GM15510 (cell line): ENCODE data around the gene RNF169.

Experiments used
- POLR2A ChIP-seq: IDR thresholded peaks from 3 replicates; pipeline ENCODE4 v1.6.1; 2011; ENCODE audit warnings: borderline replicate concordance; ENCODE audit not compliant: insufficient read length; ENCODE audit errors: extremely low read depth

The RNF169 gene

DNA sequence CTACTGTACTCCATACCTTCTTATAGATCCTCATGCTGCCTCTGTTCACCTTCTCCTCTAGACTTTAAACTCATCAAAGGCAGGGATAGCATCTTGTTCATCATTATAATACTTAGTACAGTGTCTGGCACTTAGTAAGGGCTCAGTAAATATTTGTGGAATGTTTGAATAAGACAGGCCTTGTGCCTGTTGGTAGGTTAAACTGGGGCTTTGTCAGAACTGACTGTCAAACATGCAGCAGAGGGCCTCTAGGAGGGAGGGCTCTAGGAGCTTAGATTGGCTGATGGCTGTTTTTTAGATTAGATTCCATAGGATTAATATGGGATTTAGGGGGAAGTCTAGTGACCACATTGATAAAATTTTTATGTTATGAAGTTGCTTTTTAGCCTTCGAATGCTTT is 70.8 kb downstream of the RNF169 start:
- TF ChIP-seq POLR2A, result no peak

DNA sequence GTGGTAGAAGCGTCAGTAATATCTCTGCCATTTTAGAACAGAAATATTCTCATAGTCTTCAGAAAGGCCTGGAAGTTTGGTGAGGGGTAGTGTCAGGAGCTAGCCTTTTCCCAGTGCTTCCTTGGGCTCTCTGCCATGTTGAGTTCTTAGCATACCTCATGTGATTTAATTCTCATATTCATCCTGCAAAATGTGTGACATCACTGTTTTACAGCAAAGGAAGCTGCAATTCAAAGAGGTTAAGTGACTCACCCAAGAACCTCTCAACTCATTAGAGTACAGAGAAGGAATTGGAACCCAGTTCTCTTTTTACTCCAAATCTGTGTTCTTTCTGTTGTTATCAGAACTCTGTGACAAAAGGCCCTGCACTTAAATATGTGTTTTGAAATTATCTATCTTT is 72.1 kb downstream of the RNF169 start:
- no peak for TF ChIP-seq POLR2A

DNA sequence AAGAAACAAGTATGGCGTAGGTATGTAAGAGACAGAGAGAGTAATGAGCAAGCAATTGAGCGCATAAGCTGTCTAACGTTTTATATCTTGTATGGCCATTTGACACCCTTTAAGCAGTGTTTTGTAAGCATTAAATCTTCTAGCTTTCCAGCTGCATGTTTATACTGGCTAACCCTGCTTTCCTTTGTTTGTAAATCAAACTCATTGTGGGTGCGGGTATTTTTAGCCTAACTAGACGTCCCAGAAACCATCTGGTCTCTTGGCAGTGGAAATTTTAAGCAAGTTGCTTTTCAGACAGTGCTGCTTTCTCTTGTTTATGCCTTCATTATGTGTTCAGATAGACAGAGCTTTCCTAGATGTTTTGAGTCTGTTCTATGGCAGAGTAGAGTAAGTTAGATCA is 73.5 kb downstream of the RNF169 start:
- TF ChIP-seq POLR2A, result no peak

DNA sequence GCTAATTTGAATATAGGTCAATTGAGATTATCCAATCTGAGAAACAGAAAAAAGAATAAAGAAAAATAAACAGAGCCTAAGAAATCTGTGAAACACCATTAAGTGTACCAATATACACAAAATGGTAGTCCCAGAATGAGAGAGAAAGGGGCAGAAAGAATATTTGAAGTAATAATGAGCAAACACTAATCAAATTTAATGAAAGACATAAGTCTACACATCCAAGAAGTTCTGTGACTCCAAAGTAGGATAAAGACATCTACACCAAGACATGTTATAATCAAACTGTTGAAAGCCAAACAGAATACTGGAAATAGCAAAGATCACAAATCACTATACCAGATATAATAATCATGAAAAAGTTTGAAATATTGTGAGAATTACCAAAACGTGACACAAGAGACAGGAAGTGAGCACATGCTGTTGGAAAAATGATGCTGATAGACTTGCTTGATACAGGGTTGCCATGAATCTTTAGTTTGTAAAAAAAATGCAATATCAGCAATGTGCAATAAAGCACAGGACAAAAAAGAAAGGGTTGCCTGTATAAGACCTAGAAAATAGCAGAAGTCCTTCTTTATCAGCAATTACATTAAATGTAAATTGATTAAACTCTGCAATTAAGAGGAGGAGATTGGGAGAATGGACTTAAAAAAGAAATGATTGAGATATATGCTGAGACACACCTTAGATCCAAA is 75.8 kb downstream of the RNF169 start:
- no peak for TF ChIP-seq POLR2A

DNA sequence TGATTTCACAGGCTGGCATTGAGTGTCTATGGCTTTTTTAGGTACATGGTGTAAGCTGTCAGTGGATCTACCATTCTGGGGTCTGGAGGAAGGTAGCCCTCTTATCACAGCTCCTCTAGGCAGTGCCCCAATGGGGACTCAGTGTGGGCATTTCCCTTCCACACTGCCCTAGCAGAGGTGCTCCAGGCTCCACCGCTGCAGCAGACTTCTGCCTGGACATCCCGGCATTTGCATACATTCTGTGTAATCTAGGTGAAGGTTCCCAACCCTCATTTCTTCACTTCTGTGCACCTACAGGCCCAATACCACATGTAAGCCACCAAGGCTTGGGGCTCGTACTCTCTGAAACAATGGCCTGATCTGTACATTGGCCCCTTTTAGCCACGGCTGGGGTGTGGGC is 78.3 kb downstream of the RNF169 start:
- TF ChIP-seq POLR2A, result no peak

DNA sequence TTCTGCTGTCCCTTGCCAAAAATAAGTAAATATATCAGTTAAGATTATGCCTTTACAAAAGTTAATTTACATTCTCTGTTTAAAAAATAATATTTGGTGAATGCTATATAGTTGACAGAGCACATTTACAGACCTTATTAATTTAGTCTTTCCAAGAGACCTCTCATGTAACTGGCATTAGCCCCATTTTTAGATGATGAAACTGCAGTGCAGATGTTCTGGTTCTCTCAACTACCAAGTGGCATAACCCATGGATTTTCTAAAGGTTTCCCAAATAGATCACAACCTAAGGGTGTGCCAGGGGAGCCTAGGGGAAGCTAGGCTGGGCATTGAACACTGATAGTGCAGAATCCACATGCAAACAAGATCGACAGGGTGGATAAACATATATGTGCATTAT is 88.5 kb downstream of the RNF169 start:
- TF ChIP-seq POLR2A, result no peak

DNA sequence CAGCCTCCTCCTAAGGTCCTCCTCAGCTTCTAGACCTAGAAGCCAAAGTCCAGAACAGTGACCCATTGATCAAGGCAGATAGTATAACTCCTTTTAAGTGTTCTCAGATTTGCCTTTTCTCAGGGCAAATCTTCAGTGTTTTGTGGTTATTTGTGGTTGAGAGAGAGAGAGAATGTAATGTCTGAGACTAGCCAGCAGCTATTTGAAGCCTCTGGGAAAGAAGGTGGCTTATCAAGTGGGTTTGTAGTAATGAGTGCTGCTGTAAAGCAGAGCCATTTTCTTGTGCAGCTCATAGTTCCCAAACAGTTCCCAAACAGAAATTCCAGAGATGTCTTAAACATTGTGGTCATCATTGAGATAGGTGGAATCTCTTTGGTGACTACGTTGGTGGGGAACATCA is 89.5 kb downstream of the RNF169 start:
- TF ChIP-seq POLR2A, result no peak

DNA sequence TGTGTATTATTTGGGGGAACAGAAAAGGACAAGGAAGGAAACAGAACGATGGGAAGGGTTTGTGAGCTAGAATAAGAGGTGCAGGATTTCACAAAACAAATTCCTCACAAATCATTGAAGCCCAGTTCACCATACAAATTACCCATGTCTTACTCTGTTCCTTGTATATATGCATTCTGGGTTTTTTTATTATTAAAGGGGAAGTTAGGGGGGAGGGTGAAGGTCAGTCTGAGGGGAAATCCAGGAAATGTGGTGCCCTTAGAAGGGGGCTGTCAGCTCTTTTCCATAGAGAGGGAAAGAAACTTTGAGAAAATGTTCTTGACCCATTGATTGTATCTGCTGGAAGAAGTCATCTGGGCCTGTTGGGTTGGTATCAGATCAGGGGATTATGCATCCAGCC is 90.8 kb downstream of the RNF169 start:
- no peak for TF ChIP-seq POLR2A

DNA sequence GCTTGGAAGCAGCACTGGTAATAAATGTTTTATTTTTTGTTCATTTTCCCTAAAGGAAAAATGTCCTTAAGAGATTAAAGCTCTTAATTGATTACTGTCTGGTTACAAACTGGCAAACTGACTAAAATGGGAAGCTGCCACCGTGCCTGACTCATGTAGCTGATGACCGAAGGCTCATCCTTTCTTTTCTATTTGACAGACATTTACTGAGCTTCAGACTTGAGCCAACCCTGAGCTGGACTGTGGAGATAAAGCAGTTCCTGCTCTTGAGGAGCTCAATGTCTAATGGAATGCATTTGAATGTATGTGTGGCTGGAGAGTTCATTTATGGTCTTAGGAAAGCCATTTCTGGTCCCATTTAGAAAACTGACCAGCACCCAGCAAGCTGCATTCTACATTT is 91.3 kb downstream of the RNF169 start:
- TF ChIP-seq POLR2A, result no peak

DNA sequence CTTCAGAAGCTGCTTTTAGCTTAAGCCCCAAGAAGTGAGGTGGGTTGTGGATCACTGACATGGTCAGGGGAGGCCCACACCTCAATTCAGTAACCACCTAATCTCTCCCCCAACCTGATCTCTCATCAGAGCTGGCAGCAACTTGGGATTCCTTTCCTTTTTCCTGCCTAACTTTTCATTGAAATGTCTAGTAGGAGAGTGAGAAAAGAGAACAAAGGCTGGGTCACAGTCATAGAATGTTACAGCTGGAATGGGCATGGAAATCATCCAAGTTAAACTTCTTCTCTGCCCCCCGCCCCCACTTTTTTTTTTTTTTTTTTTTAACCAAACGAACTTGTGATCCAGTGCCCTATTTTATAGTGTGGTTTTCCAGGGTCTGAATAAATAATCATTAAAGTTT is 91.8 kb downstream of the RNF169 start:
- TF ChIP-seq POLR2A, result no peak

DNA sequence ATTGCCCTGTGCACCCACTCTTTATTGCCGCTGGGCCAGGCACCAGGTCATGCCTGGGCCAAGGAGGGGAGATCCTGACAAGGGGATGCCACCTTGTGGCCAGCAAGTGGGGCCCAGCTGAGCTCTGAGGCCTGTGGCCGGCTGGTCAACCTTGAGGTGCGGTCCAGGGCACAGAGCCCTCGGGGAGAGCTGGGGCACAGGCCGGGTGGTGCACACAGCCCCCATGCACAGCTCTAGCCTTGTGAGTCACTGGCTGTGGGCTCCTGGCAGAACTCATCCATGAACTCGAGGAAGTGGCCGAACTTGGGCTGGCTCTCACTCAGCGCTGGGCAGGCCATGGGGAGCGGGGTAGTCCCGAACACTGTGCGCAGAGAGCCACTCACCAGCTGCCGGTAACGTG is 94.3 kb downstream of the RNF169 start:
- no peak for TF ChIP-seq POLR2A

DNA sequence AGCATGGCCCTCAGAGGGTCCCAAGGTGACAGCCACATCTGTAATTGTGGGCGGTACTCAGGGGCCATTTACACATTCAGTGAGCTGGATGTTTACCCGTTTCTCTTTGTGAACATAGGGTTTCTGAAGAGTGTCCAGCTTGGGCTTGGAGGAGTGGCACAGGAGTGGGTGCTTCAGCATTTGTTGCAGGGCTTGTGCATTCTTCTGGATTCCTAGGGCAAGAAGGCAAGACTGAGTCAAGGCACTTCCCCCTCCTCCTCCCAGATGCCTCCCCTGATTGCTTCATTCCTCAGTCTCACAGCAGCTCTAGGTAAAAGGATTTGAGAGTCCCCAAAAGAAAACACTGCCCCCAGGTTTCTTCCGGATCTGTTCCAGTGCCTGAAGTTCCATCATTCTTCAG is 95.4 kb downstream of the RNF169 start:
- no peak for TF ChIP-seq POLR2A

DNA sequence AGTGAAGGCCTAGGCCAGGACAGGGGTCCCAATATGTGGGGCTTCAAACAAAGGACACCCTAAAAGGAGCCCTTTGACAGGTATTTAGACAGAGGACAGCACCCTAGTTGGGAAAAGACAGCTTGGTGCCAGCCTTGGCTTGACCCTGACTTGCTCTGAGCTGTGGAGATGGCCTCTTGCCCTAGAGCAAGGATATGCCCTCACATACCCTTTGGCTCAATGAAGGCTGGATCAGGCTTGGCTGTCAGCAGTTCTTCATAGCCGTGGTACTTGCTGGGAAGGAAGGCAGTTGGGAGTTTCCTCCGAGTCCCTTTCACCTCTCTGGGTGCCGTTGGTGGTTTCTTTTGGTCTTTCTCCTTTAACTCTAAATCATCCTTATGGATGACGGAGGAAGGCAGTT is 96.2 kb downstream of the RNF169 start:
- TF ChIP-seq POLR2A, result no peak

DNA sequence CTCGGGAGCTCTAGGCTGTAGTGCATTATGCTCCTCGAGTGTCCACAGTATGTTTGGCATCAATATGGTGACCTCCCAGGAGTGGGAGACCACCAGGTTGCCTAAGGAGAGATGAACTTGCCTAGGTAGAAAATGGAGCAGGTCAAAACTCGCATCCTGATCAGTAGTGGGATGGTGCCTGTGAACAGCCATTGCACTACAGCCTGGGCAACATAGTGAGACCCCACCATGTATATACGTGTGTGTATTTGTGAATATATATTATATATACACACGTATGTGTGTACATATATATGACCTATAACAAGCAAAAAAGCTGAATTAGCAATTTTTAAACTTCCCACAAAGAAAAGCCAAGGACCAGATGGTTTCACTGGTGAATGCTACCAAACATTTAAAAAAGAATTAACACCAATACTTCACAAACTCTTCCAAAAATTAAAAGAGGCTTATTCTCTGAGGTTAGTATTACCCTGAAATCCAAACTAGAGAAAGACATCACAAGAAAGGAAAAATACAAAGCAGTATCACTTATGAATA is 97.4 kb downstream of the RNF169 start:
- no peak for TF ChIP-seq POLR2A

DNA sequence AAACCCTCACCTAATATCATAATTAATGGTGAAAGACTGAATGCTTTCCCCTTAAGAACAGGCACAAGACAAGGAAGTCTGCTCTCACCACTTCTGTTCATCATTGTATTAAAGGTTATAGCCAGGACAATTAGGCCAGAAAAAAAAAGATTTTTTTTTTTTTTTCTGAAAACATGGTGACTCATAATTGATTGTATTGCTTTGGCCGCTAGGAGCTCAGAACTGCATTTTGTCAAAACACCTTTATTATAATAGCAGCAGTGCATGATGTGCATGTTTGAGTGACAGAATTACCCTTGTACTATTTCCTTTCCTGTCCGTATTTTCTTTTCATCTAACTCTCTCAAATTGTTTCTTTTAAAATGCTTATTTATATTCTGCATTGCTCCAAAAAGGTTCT is 98.1 kb downstream of the RNF169 start:
- TF ChIP-seq POLR2A, result no peak

DNA sequence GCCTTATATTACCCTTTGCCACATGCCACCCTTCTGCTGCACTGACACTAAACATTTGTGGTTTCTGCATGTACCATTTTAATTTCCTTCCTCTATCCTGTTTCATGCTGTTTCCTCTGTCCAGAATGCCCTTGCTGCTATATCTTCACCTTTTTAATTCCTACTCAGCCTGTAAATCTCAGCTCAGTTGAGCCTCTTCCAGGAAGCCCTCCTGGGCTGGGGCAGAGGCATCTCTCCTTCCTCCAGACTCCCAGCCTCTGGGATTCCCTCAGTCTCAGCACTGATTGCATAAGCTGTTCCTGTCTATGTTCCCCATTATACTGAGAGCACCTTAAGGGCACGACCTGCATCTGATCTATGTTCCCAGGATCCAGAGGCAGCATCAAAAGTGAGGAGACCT is 98.7 kb downstream of the RNF169 start:
- TF ChIP-seq POLR2A, result no peak

DNA sequence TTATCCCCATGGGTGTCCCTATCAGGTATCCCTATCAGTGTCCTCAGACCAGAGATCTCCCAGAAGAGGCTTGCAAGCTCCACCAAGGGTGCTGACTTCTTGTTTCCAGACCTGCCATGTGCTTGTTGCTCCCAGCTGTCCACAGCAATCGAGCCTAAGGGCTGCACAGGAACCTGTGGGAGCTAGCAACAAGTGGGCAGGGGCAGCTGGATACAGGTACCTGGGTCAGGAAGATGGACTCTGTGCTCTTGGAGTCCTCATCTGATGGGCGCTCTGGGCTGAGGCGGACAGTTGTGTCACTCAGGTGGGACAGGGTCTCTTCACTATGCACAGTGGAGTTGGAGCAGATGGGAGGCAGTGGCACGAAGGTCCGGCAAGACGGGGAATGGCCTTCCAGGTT is 99.2 kb downstream of the RNF169 start:
- TF ChIP-seq POLR2A, result no peak
